PC-9 (cell line): ENCODE results near the gene GPR183. TPM values are rescaled to one million over a fixed set of nuclear protein-coding genes. Genes with fewer than 3 reads are reported as not detected.

ENCODE experiments used
- BruUV-seq: library from RNA; stranded (reverse); fragments of 400-500 nt; replicated peaks from 2 replicates; lab custom pipeline; 2021; lab: Mats Ljungman, UMichigan
- CTCF ChIA-PET: fragments of 300-600 bp; sonication (Branson Sonifier 250); formaldehyde crosslinking; loops from one replicate; lab custom pipeline; 2022; ENCODE audit warnings: antibody characterized with exemption; lab: Charles Lee
- POLR2A ChIA-PET: fragments of 300-600 bp; sonication (Branson Sonifier 250); formaldehyde crosslinking; loops from one replicate; lab custom pipeline; 2022; ENCODE audit warnings: antibody characterized with exemption; ENCODE audit not compliant: unreplicated experiment; lab: Charles Lee
- DNase-seq, 2 experiments: peaks; one replicate each; pipeline versions ENCODE4 v3.0.0 to v3.0.0-alpha.2; 2015 to 2022; ENCODE audit warnings: mixed read lengths in 1 of 2
- H2AFZ ChIP-seq: fragments of 200-600 bp; sonication (generic); 2 replicates; pipeline ENCODE4 v1.8.1; 2017; ENCODE audit warnings: antibody characterized with exemption
- H3F3A ChIP-seq: fragments of 200-600 bp; sonication (generic); 2 replicates; pipeline ENCODE4 v1.8.1; 2017; ENCODE audit warnings: antibody characterized with exemption, mild to moderate bottlenecking, low read depth; ENCODE audit not compliant: insufficient read depth
- H3K27ac ChIP-seq: fragments of 200-600 bp; sonication (generic); 2 replicates; pipeline ENCODE4 v1.6.1; 2016; ENCODE audit warnings: mixed run types
- H3K27me3 ChIP-seq: fragments of 200-600 bp; sonication (generic); 2 replicates; pipeline ENCODE4 v1.6.1; 2016; ENCODE audit warnings: low read depth, mixed run types; ENCODE audit not compliant: insufficient read depth
- H3K36me3 ChIP-seq: fragments of 200-600 bp; sonication (generic); 2 replicates; pipeline ENCODE4 v1.6.1; 2016; ENCODE audit warnings: low read depth, mixed run types
- H3K4me1 ChIP-seq: fragments of 200-600 bp; sonication (generic); replicated peaks from 2 replicates; pipeline ENCODE4 v1.6.1; 2016; ENCODE audit warnings: mixed run types; ENCODE audit not compliant: insufficient read depth
- H3K4me2 ChIP-seq: fragments of 200-600 bp; sonication (generic); 2 replicates; pipeline ENCODE4 v1.6.1; 2017; ENCODE audit warnings: mixed run types
- H3K4me3 ChIP-seq: fragments of 200-600 bp; sonication (generic); 2 replicates; pipeline ENCODE4 v1.6.1; 2016; ENCODE audit warnings: mixed run types
- H3K79me2 ChIP-seq: fragments of 200-600 bp; sonication (generic); 2 replicates; pipeline ENCODE4 v1.6.1; 2017; ENCODE audit warnings: low read depth, mixed run types
- H3K9me2 ChIP-seq: fragments of 200-600 bp; sonication (generic); 2 replicates; pipeline ENCODE4 v1.8.1; 2017; ENCODE audit warnings: mild to moderate bottlenecking; ENCODE audit not compliant: insufficient read depth
- H3K9me3 ChIP-seq: fragments of 200-600 bp; sonication (generic); 2 replicates; pipeline ENCODE4 v1.8.1; 2016; ENCODE audit warnings: low read depth; ENCODE audit not compliant: insufficient read depth
- H4K20me1 ChIP-seq: fragments of 200-600 bp; sonication (generic); 2 replicates; pipeline ENCODE4 v1.8.1; 2017; ENCODE audit not compliant: insufficient read depth
- EZH2 ChIP-seq: fragments of 200-600 bp; sonication (generic); IDR thresholded peaks from 2 replicates; pipeline ENCODE4 v1.8.0; 2017; ENCODE audit warnings: antibody characterized with exemption, low read depth
- intact Hi-C: fragments of 100-400 bp; cut with micrococcal nuclease; formaldehyde crosslinking; loops from one replicate; pipeline ENCODE4 v1.10.0; 2022; ENCODE audit not compliant: unreplicated experiment
- microRNA-seq: library from miRNA; unstranded; fragments of <30 nt; microRNA quantifications from one replicate; pipeline ENCODE4 v1.2.0, GENCODE V29; 2021; ENCODE audit warnings: borderline number of aligned reads, borderline replicate concordance
- total RNA-seq: library from RNA; stranded (reverse); gene quantifications from 2 replicates; pipeline ENCODE4 v1.2.3, GENCODE V29; 2021
- TF ChIP-seq, protein P1 (sequence below): fragments of 200-600 bp; sonication (generic); conservative IDR thresholded peaks from 2 replicates; pipeline ENCODE4 v1.6.1; 2017; ENCODE audit warnings: mixed run types, antibody characterized with exemption, mild to moderate bottlenecking, moderate library complexity

GPR183 gene
- total RNA-seq, 1 experiment from 2014 or later: not detected

DNA sequence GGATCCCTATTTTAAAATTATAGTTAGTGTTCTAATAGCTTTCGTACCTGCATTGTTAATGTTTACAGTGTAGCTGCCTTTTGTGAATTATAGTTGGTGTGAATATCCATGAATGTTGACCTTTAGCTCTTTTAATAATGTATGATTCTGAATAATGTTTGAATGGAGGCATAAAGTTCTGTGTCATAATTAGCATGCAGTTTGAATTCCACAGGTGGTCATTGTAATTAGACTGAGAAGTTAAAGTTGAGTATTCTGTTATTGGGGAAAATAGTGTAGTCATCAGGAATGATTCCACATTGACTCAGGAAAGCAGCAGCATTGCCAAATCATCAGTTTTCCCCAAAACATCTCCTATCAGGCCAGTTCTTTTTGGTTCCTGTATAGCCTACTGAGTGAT, 61.1 kb downstream of the GPR183 start:
- TF ChIP-seq EZH2: no peak
- TF ChIP-seq, protein P1, sequence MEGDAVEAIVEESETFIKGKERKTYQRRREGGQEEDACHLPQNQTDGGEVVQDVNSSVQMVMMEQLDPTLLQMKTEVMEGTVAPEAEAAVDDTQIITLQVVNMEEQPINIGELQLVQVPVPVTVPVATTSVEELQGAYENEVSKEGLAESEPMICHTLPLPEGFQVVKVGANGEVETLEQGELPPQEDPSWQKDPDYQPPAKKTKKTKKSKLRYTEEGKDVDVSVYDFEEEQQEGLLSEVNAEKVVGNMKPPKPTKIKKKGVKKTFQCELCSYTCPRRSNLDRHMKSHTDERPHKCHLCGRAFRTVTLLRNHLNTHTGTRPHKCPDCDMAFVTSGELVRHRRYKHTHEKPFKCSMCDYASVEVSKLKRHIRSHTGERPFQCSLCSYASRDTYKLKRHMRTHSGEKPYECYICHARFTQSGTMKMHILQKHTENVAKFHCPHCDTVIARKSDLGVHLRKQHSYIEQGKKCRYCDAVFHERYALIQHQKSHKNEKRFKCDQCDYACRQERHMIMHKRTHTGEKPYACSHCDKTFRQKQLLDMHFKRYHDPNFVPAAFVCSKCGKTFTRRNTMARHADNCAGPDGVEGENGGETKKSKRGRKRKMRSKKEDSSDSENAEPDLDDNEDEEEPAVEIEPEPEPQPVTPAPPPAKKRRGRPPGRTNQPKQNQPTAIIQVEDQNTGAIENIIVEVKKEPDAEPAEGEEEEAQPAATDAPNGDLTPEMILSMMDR: no peak
- H3K9me2 ChIP-seq: no peaks in the 10 kb centered on the region
- CTCF ChIA-PET: no interaction called here

More for the DNA sequence above, 61.1 kb downstream of the GPR183 start:
- DNase-seq: no peak
- H3K36me3 ChIP-seq: peaks cover 31% of the 10 kb centered on the region
- no peaks in the 10 kb centered on the region for H3K9me3 ChIP-seq
- H4K20me1 ChIP-seq: peaks cover 19% of the 10 kb centered on the region; the same call in 1 of the 2 replicates
- no TSS peak for BruUV-seq
- intact Hi-C loops: no loop called here
- no peak overlapping the region for H3K4me2 ChIP-seq
- POLR2A ChIA-PET: interaction anchor here (0.6 kb wide), 1 partner anchor 48 kb away, joined by 8 read pairs; no protein-coding TSS in a partner anchor
- H3K79me2 ChIP-seq: peaks cover 14% of the 10 kb centered on the region
- H3K27me3 ChIP-seq: no peaks in the 10 kb centered on the region
- no peak overlapping the region for H3K27ac ChIP-seq
- no peak overlapping the region for H2AFZ ChIP-seq
- H3K4me3 ChIP-seq: no peak overlapping the region
- H3F3A ChIP-seq: peaks cover 18% of the 10 kb centered on the region
- no peaks in the 10 kb centered on the region for H3K4me1 ChIP-seq

Small RNA genes lying within 50 kb of the gene (microRNA-seq; reads per million reads assigned to microRNA genes)
- not detected for gene MIR623

Other genes with a start within 250 kb of the GPR183 start
- 80.3 and 82.2 TPM in 2 replicates for gene UBAC2, start 106.5 kb downstream of the GPR183 start, total RNA-seq
- gene GPR18, start 49.0 kb downstream of the GPR183 start, total RNA-seq: not detected in 2 replicates
- gene TM9SF2, start 194.1 kb upstream of the GPR183 start, total RNA-seq: 66.5 and 87.0 TPM in 2 replicates